Sigmoid colon (tissue), 4 donors: Measurements from ENCODE around the gene TP53BP1.

Source experiments
- CTCF ChIP-seq, 4 experiments: fragments of 450-650 bp in 3 of 4; fragments of 200-600 bp in 1 of 4; IDR thresholded peaks; one replicate each; pipeline ENCODE4 v1.5.1; 2016 to 2019; ENCODE audit warnings: antibody characterized with exemption in 4 of 4, mild to moderate bottlenecking in 3 of 4, moderate library complexity in 2 of 4
- EP300 ChIP-seq, 4 donors: sonication (generic); formaldehyde crosslinking; IDR thresholded peaks; one replicate each; pipeline ENCODE4 v1.6.1; 2017; ENCODE audit warnings: antibody characterized with exemption in 4 of 4
- POLR2A ChIP-seq, 2 donors: fragments of 450-650 bp; IDR thresholded peaks; one replicate each; pipeline ENCODE4 v1.6.1; 2016; ENCODE audit warnings: antibody characterized with exemption in 2 of 2, mild to moderate bottlenecking in 2 of 2, moderate library complexity in 2 of 2
- POLR2AphosphoS5 ChIP-seq, 4 donors: sonication (generic); formaldehyde crosslinking; IDR thresholded peaks; one replicate each; pipeline ENCODE4 v1.6.1; 2017; ENCODE audit warnings: antibody characterized with exemption in 4 of 4

- TF ChIP-seq POLR2A (IDR thresholded peaks at IDR 0.05), result no peak
- TF ChIP-seq CTCF (IDR thresholded peaks at IDR 0.05), result no peak
- no peak for TF ChIP-seq POLR2AphosphoS5 (IDR thresholded peaks at IDR 0.05)
- no peak for TF ChIP-seq EP300 (IDR thresholded peaks at IDR 0.05)
Measured at GRCh38 chr15:43516801-43517353, 23.9 kb upstream of the TP53BP1 start.
